Type B pancreatic cell (in vitro differentiated cells): ENCODE data around the gene SYTL2. TPM values are rescaled to one million over a fixed set of nuclear protein-coding genes. Genes with fewer than 3 reads are reported as not detected.
A peak's percentile ranks its signal among the peaks of the same experiment; 100 is the strongest.

Experiments used
- DNase-seq: peaks from one replicate; pipeline ENCODE4 v3.0.0; 2021; ENCODE audit warnings: mixed read lengths; ENCODE audit not compliant: unreplicated experiment; ENCODE audit errors: extremely low spot score
- H3K27ac Mint-ChIP-seq: 2 replicates; pipeline ENCODE4 v1.8.0; 2021; ENCODE audit warnings: mild to moderate bottlenecking, mixed read lengths
- H3K27me3 Mint-ChIP-seq: 2 replicates; pipeline ENCODE4 v1.8.0; 2021; ENCODE audit warnings: mixed read lengths
- H3K36me3 Mint-ChIP-seq: 2 replicates; pipeline ENCODE4 v1.8.0; 2021; ENCODE audit warnings: mixed read lengths
- H3K4me1 Mint-ChIP-seq: one replicate; pipeline ENCODE4 v1.8.0; 2021; ENCODE audit warnings: mixed read lengths; ENCODE audit not compliant: unreplicated experiment
- H3K4me3 Mint-ChIP-seq: 2 replicates; pipeline ENCODE4 v1.8.0; 2021; ENCODE audit warnings: mild to moderate bottlenecking, mixed read lengths
- H3K9me3 Mint-ChIP-seq: 2 replicates; pipeline ENCODE4 v1.8.0; 2021; ENCODE audit warnings: mixed read lengths
- total RNA-seq: library from RNA; stranded (reverse); gene quantifications from 2 replicates; pipeline ENCODE4 v1.2.1, GENCODE V29; 2021; ENCODE audit warnings: low replicate concordance
- TF ChIP-seq, protein P1 (sequence below): fragments of 200-600 bp; sonication (generic); conservative IDR thresholded peaks from 2 replicates; pipeline ENCODE4 v1.5.0; 2021; ENCODE audit warnings: antibody characterized with exemption, mild to moderate bottlenecking

The SYTL2 gene
- total RNA-seq, 1 donor from 2014 or later = 30.6 TPM

DNA sequence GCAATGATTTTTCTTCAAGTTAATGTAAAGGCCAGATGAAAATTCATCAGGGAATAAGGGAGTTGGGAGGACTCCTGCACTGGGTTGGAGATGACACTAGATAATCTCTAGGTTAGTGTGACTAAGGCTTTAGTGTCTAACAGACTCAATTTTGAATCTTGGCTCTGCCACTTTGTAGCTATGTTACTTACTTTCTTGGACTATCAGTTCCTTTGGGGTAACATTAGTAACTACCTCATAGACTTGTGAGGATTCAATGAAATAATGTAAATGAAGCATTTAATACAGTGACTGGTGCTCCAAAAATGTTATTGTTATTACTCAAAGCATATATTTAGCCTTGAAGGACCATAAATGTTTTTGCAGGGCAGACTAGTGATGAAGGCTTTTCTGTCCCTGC lies 115.4 kb downstream of the SYTL2 start:
- DNase-seq = no peak
- Mint-ChIP-seq H3K4me1 (peaks cover 7% of the 10 kb centered on the region), H3K4me3 (no peak overlapping the region), H3K9me3 (no peaks in the 10 kb centered on the region), H3K27me3 (no peaks in the 10 kb centered on the region), H3K36me3 (peaks cover 3% of the 10 kb centered on the region), H3K27ac (no peak overlapping the region)
- TF ChIP-seq, protein P1, sequence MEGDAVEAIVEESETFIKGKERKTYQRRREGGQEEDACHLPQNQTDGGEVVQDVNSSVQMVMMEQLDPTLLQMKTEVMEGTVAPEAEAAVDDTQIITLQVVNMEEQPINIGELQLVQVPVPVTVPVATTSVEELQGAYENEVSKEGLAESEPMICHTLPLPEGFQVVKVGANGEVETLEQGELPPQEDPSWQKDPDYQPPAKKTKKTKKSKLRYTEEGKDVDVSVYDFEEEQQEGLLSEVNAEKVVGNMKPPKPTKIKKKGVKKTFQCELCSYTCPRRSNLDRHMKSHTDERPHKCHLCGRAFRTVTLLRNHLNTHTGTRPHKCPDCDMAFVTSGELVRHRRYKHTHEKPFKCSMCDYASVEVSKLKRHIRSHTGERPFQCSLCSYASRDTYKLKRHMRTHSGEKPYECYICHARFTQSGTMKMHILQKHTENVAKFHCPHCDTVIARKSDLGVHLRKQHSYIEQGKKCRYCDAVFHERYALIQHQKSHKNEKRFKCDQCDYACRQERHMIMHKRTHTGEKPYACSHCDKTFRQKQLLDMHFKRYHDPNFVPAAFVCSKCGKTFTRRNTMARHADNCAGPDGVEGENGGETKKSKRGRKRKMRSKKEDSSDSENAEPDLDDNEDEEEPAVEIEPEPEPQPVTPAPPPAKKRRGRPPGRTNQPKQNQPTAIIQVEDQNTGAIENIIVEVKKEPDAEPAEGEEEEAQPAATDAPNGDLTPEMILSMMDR = no peak

GRCh38 chr11:85694385-85694980 lies 116.5 kb downstream of the SYTL2 start:
- TF ChIP-seq, protein P1 = peak; percentile 66
- H3K4me3 Mint-ChIP-seq = no peak overlapping the region
- peaks cover under 1% of the 10 kb centered on the region for H3K4me1 Mint-ChIP-seq
- no peaks in the 10 kb centered on the region for H3K27me3 Mint-ChIP-seq
- peaks cover 3% of the 10 kb centered on the region for H3K36me3 Mint-ChIP-seq
- no peaks in the 10 kb centered on the region for H3K9me3 Mint-ChIP-seq
- H3K27ac Mint-ChIP-seq = no peak overlapping the region
- no peak for DNase-seq

- H3K9me3 Mint-ChIP-seq = no peaks in the 10 kb centered on the region
- peak within 1 kb of the TSS; percentile 15 for H3K27ac Mint-ChIP-seq
- TF ChIP-seq, protein P1 = no peak
- no peaks in the 10 kb centered on the region for H3K36me3 Mint-ChIP-seq
- no peak for DNase-seq
- peaks cover 6% of the 10 kb centered on the region for H3K4me1 Mint-ChIP-seq
- H3K4me3 Mint-ChIP-seq = peak within 1 kb of the TSS; percentile 31
- H3K27me3 Mint-ChIP-seq = no peaks in the 10 kb centered on the region
These were observed 125.0 kb downstream of the SYTL2 start, which contains the start of gene CCDC89 for GRCh38 chr11:85685820-85686459. Gene CCDC89, minus strand, starts transcription at chr11:85686195. Its CDS starts 65 bp downstream, at chr11:85686130.

- Mint-ChIP-seq H3K36me3 (no peaks in the 10 kb centered on the region), H3K27me3 (no peaks in the 10 kb centered on the region), H3K27ac (peak overlapping the region; percentile 15), H3K9me3 (no peaks in the 10 kb centered on the region), H3K4me3 (peak overlapping the region; percentile 31), H3K4me1 (peaks cover 6% of the 10 kb centered on the region)
- no peak for DNase-seq
- TF ChIP-seq, protein P1 = no peak
These were observed 125.7 kb downstream of the SYTL2 start for GRCh38 chr11:85685125-85685819.

DNA sequence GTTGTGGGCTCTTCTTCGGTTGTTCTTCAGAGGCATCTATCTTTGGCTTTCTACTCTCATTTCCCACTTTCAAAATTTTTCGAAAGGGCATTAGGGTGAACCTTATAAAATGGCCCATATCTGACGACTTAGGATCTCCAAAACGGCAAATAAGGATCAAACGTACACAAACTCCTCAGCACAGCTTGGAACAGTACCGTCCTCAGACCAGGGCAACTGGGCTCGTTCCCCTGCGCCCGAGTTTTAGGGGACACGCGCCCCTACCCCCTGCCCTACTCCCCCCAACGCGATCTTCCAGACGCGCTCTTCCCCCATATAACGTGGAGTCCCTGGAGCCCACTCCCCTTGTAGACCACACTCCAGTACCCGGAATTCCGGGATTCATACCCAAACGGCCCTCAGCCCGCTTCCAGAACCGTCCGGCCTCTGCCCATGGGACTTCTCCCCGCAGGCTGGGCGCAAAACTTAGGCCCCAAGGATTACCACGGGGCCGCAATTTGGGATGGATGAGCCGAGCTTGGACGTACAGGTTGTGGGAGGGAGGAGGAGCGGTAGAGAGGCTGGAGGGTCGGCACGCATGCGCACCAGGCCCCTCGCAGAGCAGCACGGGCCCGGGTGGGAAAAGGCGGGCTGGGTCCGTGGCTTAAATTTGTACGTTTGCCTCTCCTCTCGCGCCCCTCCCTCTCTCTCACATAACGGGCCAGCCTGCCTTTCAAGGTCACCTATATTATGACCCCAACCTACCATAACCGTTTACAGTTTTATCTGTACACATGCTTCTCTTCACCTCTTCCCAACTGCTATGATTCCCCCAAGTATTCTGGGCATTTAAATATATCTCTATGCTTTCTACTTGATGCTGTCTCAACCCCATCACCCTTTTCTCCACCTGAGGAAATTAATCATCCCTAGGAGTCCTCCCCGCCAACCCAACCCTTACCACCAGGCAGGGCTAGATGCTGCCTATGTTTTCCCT lies 128.3 kb downstream of the SYTL2 start:
- Mint-ChIP-seq H3K9me3 (no peaks in the 10 kb centered on the region), H3K27me3 (no peaks in the 10 kb centered on the region), H3K4me3 (no peak overlapping the region), H3K27ac (no peak overlapping the region), H3K4me1 (peaks cover 6% of the 10 kb centered on the region), H3K36me3 (no peaks in the 10 kb centered on the region)
- no peak for DNase-seq
- TF ChIP-seq, protein P1 = no peak
